Measurements from ENCODE around the gene PSMB7.

The PSMB7 gene

GRCh38 chr9:124315882-124316281 is 99.4 kb downstream of the PSMB7 start:
- H3K36me3 ChIP-seq (ENCODE audit: control insufficient read depth in 2 of 2, insufficient read depth in 1 of 2, low read length in 2 of 2): peaks cover 0 to 34% of the 10 kb centered on the region in 2 experiments; a peak in 1 of 3 replicates
- CTCF ChIA-PET: interaction anchor here (0.9 to 1.1 kb wide), 2 partner anchors 27 to 189 kb away, joined by 3 read pairs; no protein-coding TSS in a partner anchor
- TF ChIP-seq, protein P1, sequence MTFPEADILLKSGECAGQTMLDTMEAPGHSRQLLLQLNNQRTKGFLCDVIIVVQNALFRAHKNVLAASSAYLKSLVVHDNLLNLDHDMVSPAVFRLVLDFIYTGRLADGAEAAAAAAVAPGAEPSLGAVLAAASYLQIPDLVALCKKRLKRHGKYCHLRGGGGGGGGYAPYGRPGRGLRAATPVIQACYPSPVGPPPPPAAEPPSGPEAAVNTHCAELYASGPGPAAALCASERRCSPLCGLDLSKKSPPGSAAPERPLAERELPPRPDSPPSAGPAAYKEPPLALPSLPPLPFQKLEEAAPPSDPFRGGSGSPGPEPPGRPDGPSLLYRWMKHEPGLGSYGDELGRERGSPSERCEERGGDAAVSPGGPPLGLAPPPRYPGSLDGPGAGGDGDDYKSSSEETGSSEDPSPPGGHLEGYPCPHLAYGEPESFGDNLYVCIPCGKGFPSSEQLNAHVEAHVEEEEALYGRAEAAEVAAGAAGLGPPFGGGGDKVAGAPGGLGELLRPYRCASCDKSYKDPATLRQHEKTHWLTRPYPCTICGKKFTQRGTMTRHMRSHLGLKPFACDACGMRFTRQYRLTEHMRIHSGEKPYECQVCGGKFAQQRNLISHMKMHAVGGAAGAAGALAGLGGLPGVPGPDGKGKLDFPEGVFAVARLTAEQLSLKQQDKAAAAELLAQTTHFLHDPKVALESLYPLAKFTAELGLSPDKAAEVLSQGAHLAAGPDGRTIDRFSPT (tag by site-specific recombination; IDR thresholded peaks at IDR 0.05): no peak
- TF ChIP-seq KLF10 (tag by site-specific recombination; IDR thresholded peaks at IDR 0.05) (no peak), ZNF544 (tag by site-specific recombination; IDR thresholded peaks at IDR 0.05) (no peak), ZFP69B (tag by site-specific recombination; IDR thresholded peaks at IDR 0.05) (no peak), PRDM6 (tag by site-specific recombination; IDR thresholded peaks at IDR 0.05) (no peak)

GRCh38 chr9:124313940-124314339 is 101.3 kb downstream of the PSMB7 start:
- H3K4me1 ChIP-seq (ENCODE audit: control insufficient read depth, insufficient read depth, low read length): no peaks in the 10 kb centered on the region
- no peak overlapping the region for H3K4me3 ChIP-seq (ENCODE audit: low read depth, low read length)
- ChIA-PET POLR2A (no interaction called here), CTCF (interaction anchor here (0.7 kb wide), 1 partner anchor 8 kb away, joined by 4 read pairs; no protein-coding TSS in a partner anchor)
- no peak overlapping the region for H3K27ac ChIP-seq (ENCODE audit: extremely low read depth, low read depth, low read length)
- no peaks in the 10 kb centered on the region for H3K9me3 ChIP-seq (ENCODE audit: control insufficient read depth, insufficient read depth, low read depth, low read length)
- peaks cover 0 to 34% of the 10 kb centered on the region in 2 experiments; a peak in 1 of 3 replicates for H3K36me3 ChIP-seq (ENCODE audit: control insufficient read depth in 2 of 2, insufficient read depth in 1 of 2, low read length in 2 of 2)
- TF ChIP-seq IKZF3 (tag by site-specific recombination; IDR thresholded peaks at IDR 0.05) (no peak), SP3 (tag by site-specific recombination; IDR thresholded peaks at IDR 0.05) (no peak), ZNF404 (tag by site-specific recombination; IDR thresholded peaks at IDR 0.05) (no peak), ZSCAN4 (tag by site-specific recombination; IDR thresholded peaks at IDR 0.05) (no peak)
- TF ChIP-seq, protein P2, sequence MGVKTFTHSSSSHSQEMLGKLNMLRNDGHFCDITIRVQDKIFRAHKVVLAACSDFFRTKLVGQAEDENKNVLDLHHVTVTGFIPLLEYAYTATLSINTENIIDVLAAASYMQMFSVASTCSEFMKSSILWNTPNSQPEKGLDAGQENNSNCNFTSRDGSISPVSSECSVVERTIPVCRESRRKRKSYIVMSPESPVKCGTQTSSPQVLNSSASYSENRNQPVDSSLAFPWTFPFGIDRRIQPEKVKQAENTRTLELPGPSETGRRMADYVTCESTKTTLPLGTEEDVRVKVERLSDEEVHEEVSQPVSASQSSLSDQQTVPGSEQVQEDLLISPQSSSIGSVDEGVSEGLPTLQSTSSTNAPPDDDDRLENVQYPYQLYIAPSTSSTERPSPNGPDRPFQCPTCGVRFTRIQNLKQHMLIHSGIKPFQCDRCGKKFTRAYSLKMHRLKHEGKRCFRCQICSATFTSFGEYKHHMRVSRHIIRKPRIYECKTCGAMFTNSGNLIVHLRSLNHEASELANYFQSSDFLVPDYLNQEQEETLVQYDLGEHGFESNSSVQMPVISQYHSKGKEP (tag by site-specific recombination; IDR thresholded peaks at IDR 0.05): no peak
- TF ChIP-seq, protein P3, sequence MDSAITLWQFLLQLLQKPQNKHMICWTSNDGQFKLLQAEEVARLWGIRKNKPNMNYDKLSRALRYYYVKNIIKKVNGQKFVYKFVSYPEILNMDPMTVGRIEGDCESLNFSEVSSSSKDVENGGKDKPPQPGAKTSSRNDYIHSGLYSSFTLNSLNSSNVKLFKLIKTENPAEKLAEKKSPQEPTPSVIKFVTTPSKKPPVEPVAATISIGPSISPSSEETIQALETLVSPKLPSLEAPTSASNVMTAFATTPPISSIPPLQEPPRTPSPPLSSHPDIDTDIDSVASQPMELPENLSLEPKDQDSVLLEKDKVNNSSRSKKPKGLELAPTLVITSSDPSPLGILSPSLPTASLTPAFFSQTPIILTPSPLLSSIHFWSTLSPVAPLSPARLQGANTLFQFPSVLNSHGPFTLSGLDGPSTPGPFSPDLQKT (IDR thresholded peaks at IDR 0.05; ENCODE audit: borderline replicate concordance, low read depth, low read length): no peak

More at GRCh38 chr9:124315882-124316281, 99.4 kb downstream of the PSMB7 start:
- POLR2A ChIA-PET: no interaction called here
- Histone ChIP-seq H3K27ac (ENCODE audit: extremely low read depth, low read depth, low read length) (no peak overlapping the region), H3K9me3 (ENCODE audit: control insufficient read depth, insufficient read depth, low read depth, low read length) (no peaks in the 10 kb centered on the region), H3K4me3 (ENCODE audit: low read depth, low read length) (no peak overlapping the region), H3K4me1 (ENCODE audit: control insufficient read depth, insufficient read depth, low read length) (no peaks in the 10 kb centered on the region)

Data from HEK293 (cell line).